IPS-18a (cell line): ENCODE measurements around the gene CPTP.
"Not testable (repeated sequence)": the region's sequence is repeated elsewhere in the genome, so short reads cannot be mapped to it uniquely, and the experiment has no call there.

Experiments
- H3K27ac ChIP-seq: one replicate; pipeline ENCODE4 v1.5.1; 2013; ENCODE audit warnings: low read length
- H3K27me3 ChIP-seq: one replicate; pipeline ENCODE4 v1.6.1; 2013; ENCODE audit warnings: mild to moderate bottlenecking, low read length; ENCODE audit not compliant: control insufficient read depth, insufficient read depth
- H3K36me3 ChIP-seq: one replicate; pipeline ENCODE4 v1.6.1; 2013; ENCODE audit warnings: low read depth, low read length; ENCODE audit not compliant: control insufficient read depth
- H3K4me1 ChIP-seq: one replicate; pipeline ENCODE4 v1.6.1; 2013; ENCODE audit warnings: low read depth, low read length; ENCODE audit not compliant: control insufficient read depth
- H3K4me3 ChIP-seq: one replicate; pipeline ENCODE4 v1.5.1; 2013; ENCODE audit warnings: low read length
- H3K9ac ChIP-seq: one replicate; pipeline ENCODE4 v1.6.1; 2013; ENCODE audit warnings: mild to moderate bottlenecking, low read length, moderate library complexity
- H3K9me3 ChIP-seq: one replicate; pipeline ENCODE4 v1.6.1; 2013; ENCODE audit warnings: low read depth, low read length; ENCODE audit not compliant: control insufficient read depth

CPTP gene

GRCh38 chr1:1310476-1311053 lies 14.0 kb upstream of the CPTP start:
- Histone ChIP-seq H3K4me1 (peaks cover 17% of the 10 kb centered on the region), H3K36me3 (peaks cover 35% of the 10 kb centered on the region), H3K27ac (no peak overlapping the region), H3K27me3 (peaks cover 6% of the 10 kb centered on the region), H3K4me3 (no peak overlapping the region), H3K9ac (no peak overlapping the region), H3K9me3 (no peaks in the 10 kb centered on the region)

- Histone ChIP-seq H3K9me3 (no peaks in the 10 kb centered on the region), H3K4me1 (peaks cover 19% of the 10 kb centered on the region), H3K27ac (no peak overlapping the region), H3K27me3 (peaks cover 6% of the 10 kb centered on the region), H3K36me3 (peaks cover 35% of the 10 kb centered on the region), H3K9ac (no peak overlapping the region), H3K4me3 (no peak overlapping the region)
Observed at GRCh38 chr1:1311107-1312104, 13.2 kb upstream of the CPTP start.

DNA sequence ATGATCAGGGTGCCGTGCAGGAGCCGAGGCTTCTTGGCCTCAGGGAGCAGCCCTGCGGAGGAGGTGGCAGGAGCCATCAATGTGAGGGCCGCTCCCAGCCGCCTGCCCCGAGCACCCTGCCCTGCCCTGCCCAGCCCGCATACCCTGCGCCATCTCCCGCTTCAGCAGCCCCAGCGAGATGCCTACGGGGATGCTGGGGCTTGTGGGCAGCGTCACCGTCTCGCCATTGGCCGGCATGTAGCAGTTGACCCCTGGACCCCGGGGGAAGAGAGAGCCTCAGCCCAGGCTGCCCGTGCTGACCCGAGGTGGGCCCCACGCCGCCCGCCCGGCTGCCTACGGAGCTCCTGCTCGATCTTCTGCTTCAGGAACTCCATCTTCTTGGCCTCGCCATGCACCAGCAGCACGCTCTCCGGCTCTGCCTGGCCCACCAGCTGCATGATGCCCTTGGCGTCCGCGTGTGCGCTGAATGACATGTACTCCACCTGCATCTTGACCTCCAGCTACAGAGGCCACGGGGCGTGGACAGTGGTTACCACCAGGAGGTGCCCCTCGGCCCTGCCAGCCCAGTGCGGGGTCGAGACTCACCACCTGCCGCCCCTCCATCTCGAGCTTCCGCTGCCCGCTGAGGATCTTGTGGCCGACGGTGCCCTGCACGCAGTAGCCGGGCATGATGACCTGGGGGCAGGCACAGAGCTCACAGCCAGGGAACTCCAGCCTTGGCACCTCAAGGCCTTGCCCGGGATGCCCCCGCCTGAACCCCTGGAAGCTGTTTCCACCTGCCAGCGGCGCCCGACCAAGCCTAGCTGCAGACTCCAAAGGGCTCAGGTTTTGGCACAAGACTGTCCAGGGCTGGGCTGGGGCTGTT lies 11.9 kb upstream of the CPTP start:
- peaks cover 43% of the 10 kb centered on the region for H3K36me3 ChIP-seq
- no peaks in the 10 kb centered on the region for H3K27me3 ChIP-seq
- H3K4me1 ChIP-seq = peaks cover 12% of the 10 kb centered on the region
- no peak overlapping the region for H3K4me3 ChIP-seq
- no peak overlapping the region for H3K9ac ChIP-seq
- H3K27ac ChIP-seq = no peak overlapping the region
- no peaks in the 10 kb centered on the region for H3K9me3 ChIP-seq

DNA sequence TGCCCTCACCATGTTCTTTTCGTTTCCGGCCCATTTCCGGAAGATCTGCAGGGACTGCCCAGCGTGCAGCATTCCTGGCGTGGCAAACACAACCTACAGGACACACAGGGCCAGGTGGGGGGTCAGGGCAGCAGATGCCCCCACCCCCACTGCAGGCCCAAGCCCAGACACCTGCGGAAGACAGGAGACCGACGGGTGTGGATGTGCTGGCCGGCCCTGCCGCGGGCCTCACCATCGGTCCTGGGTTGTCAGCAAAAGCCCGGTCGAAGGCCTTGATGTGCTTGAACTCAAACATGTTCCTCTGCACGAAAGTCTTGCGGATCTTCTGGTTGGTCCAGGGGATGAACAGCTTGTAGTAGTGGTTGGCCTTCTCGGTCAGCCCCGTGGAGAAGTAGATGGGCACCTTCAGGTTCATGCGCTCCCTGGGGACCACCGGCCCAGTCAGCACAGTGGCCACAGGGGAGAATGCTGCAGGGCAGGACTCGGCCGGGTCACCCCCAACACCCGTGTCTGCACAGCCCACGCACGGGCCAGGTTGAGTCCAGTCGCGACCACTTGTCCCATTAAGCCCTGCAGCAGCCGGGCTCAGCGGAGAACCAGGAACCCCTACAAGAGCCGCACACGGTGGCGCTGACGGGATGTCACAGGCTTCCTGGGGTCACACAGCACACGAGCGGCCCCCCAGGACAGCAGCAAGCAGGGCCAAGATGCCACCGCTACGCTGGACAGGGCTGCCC lies 10.9 kb upstream of the CPTP start:
- Histone ChIP-seq H3K4me3 (no peak overlapping the region), H3K27me3 (no peaks in the 10 kb centered on the region), H3K4me1 (peaks cover 12% of the 10 kb centered on the region), H3K27ac (no peak overlapping the region), H3K36me3 (peaks cover 43% of the 10 kb centered on the region), H3K9me3 (no peaks in the 10 kb centered on the region), H3K9ac (no peak overlapping the region)

- Histone ChIP-seq H3K9me3 (no peaks in the 10 kb centered on the region), H3K4me1 (peaks cover 12% of the 10 kb centered on the region), H3K36me3 (peaks cover 46% of the 10 kb centered on the region), H3K27me3 (no peaks in the 10 kb centered on the region), H3K9ac (no peak overlapping the region), H3K27ac (no peak overlapping the region), H3K4me3 (no peak overlapping the region)
Observed at GRCh38 chr1:1314237-1314586, 10.4 kb upstream of the CPTP start.

DNA sequence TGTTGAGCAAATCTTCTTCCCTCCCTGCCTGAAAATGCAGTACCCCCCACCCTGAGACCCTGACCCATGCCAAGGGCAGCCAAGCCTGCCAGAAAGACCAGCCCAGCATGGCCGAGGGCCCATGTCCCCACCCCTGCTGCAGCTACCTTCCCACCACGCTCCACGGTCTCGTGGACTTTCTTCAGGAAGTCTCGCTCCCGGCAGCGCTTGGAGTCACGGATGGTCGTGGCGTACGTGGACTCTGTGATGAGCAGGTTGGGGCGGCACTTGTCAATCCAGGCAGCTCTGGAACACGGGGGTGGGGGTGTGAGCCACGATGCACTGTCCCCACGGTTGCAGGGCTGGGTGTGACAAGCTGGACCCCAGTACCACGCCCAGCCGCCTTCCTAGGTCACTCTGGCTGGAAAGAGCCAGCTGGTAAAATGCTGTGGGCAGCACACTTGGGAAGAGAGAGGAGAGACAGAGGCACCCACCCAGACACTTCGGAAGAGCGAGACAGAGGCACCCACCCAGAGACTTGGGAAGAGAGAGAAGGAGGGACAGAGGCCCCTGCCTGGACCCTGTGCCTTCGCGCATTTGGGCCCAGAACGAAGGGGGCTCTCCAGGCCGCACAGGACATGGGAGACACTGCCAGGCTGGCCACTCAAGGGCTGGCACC lies 9.8 kb upstream of the CPTP start:
- H3K9ac ChIP-seq = no peak overlapping the region
- no peak overlapping the region for H3K27ac ChIP-seq
- peaks cover 52% of the 10 kb centered on the region for H3K36me3 ChIP-seq
- H3K9me3 ChIP-seq = no peaks in the 10 kb centered on the region
- H3K27me3 ChIP-seq = no peaks in the 10 kb centered on the region
- H3K4me3 ChIP-seq = no peak overlapping the region
- H3K4me1 ChIP-seq = peaks cover 12% of the 10 kb centered on the region

GRCh38 chr1:1315435-1315954 lies 9.1 kb upstream of the CPTP start:
- H3K9me3 ChIP-seq = no peaks in the 10 kb centered on the region
- no peak overlapping the region for H3K4me3 ChIP-seq
- H3K27me3 ChIP-seq = no peaks in the 10 kb centered on the region
- no peak overlapping the region for H3K27ac ChIP-seq
- peaks cover 53% of the 10 kb centered on the region for H3K36me3 ChIP-seq
- peaks cover 9% of the 10 kb centered on the region for H3K4me1 ChIP-seq
- H3K9ac ChIP-seq = no peak overlapping the region

DNA sequence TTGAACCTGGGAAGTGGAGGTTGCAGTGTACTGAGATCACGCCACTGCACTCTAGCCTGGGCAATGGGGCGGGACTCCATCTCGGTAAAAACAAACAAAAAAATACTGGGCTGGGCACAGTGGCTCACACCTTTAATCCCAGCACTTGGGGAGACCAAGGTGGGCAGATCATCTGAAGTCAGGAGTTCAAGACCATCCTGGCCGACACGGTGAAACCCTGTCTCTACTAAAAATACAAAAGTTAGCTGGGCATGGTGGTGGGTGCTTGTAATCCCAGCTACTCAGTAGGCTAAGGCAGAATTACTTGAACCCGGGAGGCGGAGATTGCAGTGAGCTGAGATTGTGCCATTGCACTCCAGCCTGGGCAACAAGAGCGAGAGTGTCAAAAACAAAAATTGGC lies 8.4 kb upstream of the CPTP start:
- not testable (repeated sequence) for H3K4me3 ChIP-seq, H3K9ac ChIP-seq, H3K4me1 ChIP-seq, H3K9me3 ChIP-seq, H3K27ac ChIP-seq, H3K27me3 ChIP-seq
- peaks cover 49% of the 10 kb centered on the region for H3K36me3 ChIP-seq

DNA sequence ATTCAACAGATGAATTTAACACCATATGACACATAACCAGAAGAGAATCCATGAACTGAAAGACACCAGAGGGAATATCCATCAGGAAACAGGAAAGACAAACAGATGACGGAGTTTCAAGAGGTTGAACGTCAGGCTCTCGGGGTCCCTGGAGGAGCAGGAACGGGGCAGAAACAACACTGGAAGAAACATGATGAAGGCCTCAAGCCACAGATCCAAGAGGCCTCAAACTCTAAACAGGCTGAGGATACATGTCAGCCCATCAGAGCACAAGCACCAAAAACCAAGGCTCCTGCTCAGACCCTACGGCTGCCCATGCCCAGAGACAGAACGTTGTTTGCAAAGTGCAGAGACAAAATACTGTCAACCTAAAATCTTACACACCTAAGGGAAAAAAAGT lies 7.2 kb upstream of the CPTP start:
- H3K4me3 ChIP-seq = no peak overlapping the region
- H3K27me3 ChIP-seq = no peaks in the 10 kb centered on the region
- peaks cover 9% of the 10 kb centered on the region for H3K4me1 ChIP-seq
- no peaks in the 10 kb centered on the region for H3K9me3 ChIP-seq
- H3K36me3 ChIP-seq = peaks cover 42% of the 10 kb centered on the region
- no peak overlapping the region for H3K27ac ChIP-seq
- H3K9ac ChIP-seq = no peak overlapping the region

DNA sequence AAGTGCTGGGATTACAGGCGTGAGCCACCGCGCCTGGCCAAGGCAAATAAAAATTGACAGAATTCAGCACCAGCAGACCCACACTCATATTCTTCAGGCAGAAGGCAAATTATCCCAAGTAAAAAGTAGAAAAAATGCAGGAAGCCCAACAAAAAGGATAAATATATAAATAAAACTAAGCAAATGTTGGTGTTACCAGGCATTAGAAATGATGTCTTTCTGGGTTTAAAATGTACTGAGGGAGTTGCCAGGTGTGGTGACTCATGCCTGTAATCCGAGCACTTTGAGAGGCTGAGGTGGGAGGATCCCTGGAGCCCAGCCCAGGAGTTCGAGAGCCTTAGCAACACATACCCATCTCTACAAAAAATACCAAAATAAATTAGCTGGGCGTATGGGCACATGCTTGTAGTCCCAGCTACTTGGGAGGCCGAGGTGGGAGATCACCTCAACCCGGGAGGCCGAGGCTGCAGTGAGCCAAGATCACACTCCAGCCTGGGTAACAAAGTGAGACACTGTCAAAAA lies 6.4 kb upstream of the CPTP start:
- Histone ChIP-seq H3K4me1 (peaks cover 9% of the 10 kb centered on the region), H3K36me3 (peaks cover 36% of the 10 kb centered on the region), H3K9ac (no peak overlapping the region), H3K4me3 (no peak overlapping the region), H3K27me3 (no peaks in the 10 kb centered on the region), H3K27ac (no peak overlapping the region), H3K9me3 (no peaks in the 10 kb centered on the region)
